GM19328 (cell line): Measurements from ENCODE around the gene NLK.
"Not testable (repeated sequence)": the region's sequence is repeated elsewhere in the genome, so short reads cannot be mapped to it uniquely, and the experiment has no call there.

Experiments used
- ATAC-seq: cut with Tn5 transposase; IDR thresholded peaks from one replicate; pipeline ENCODE4 v1.9.1; 2021; ENCODE audit warnings: mild to moderate bottlenecking, moderate library complexity; ENCODE audit not compliant: unreplicated experiment

Gene NLK

DNA sequence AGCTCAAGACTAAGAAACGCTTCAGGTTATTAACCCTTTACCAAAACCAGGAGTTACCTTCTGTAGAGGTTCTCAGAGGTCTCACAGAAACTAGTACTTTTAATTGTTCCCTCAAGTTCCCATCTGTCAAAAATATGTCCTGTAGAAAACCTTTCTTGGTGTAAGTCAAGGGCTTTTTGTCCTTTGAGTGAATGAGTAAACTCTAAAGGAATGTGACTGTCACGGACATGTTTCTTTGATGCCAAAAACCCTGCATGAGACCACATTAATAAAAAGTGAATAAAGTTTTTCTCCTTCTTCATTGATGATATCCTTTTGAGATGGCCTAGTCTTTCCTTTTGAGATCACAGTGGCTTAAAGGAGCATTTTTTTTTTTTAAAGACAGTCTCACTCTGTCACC is 102.9 kb downstream of the NLK start:
- ATAC-seq = no peak

DNA sequence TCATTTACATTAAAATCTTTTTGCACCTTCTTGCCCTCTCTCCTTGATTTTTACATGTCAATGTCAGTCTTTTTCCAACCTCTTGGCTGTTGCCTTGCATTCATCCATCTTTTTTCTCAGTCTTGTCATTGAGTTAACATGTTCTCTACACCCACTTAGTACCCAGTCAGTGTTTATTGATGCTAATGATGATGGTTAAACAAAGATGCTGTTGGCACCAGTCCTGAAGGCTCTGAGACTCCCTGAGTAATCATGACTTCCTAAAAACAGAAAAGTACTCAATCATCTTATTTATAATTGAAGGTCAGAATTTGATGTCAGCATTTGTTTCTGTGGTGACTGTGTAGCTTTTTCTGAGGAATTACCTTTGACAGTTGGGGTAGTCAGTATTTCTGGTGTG is 104.5 kb downstream of the NLK start:
- ATAC-seq = no peak

DNA sequence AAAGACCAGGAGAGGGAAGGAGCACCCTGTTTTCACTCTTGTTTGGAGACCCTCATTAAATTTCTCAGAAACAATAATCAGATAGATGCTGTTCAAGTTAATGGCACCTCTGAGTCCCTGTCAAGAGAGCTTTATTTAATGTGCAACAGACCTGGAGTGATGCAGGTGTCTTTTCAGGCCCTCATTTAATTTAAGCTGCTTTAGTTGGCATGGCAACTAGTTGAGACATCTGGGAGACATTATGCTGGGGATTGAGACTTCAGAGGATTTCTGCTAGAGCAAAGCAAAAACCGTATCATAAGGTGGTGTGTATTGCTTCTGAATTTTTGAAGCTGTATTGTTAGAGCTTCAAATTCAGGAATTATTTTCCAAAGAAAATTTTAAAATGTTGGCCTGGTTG is 108.5 kb downstream of the NLK start:
- no peak for ATAC-seq

DNA sequence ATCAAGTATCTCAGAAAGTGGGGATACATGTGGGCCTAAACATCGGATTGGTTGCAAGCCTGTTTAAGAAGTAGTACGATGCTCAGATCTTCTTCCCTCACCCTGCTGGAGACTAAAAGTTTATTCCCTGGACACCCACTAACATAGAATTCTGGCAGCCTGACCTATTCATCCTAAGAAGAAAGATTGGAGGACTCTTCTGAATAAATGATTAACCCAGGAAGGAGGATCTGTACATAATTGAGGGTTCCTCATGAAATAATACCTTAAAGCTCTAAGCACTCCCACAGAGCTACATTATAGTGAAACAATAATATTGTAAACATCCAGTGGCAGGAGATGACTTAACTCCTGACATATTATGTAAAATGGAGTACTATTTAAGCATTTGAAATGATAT is 111.7 kb downstream of the NLK start:
- ATAC-seq = no peak

DNA sequence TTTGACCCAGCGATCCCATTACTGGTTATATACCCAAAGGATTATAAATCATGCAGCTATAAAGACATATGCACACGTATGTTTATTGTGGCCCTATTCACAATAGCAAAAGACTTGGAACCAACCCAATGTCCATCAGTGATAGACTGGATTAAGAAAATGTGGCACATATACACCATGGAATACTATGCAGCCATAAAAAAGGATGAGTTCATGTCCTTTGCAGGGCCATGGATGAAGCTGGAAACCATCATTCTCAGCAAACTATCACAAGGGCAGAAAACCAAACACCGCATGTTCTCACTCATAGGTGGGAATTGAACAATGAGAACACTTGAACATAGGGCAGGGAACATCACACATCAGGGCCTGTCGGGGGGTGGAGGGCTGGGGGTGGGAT is 112.9 kb downstream of the NLK start:
- not testable (repeated sequence) for ATAC-seq

DNA sequence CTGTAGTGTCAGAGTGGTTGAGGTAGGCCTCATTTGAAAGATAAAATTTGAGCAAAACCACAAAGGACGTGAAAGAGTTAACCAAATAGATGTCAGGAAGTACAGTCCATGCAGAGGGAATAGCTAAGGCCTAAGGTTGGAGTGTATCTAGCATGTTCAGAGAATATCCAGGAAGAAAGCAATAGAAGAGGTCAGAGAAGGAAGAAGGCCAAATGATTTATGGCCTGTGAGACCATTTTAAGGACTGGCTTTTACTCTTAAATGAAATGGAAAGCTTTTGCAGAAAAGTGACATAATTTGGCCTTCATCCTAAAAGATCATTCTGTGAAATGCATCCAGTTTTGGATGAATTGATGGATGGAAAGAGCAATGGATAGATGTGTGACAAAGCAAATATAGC is 116.5 kb downstream of the NLK start:
- ATAC-seq = no peak

DNA sequence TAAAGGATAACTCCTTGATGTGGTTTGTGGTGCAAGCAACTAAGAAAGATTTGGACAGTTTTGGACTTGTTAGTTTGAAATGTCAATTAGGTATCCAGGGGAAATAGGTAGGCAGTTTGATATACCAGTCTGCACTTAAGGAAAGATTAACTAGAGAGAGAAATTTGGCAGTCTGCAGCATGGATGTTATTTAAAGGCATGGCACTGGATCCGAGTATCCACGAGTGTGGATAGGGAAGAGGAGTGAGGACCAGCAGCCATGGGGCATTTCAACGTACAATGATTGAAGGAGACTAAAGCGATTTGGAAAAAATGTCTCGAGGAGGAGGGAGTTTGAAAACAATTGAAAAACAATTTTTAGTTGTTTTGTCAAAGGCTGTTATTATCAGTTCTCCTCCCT is 117.4 kb downstream of the NLK start:
- ATAC-seq = no peak

DNA sequence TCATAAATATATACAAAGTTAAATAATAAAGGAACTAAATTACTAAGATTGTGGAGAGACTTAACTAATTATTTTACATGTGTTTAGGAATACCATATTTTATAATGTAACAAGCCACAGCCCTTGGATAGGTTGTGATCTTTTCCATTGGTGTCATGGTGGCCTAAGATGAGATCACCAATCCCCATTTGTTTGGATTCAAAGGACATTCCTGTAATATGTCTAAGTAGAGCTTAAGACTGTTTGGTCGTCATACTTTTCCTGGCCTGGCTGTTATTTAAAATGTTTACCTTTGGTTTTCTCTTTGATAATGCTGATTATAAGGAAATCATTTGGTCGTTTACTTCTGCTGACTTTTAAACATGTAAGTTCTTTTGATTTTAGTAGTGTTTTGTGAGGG is 118.1 kb downstream of the NLK start:
- ATAC-seq = no peak

DNA sequence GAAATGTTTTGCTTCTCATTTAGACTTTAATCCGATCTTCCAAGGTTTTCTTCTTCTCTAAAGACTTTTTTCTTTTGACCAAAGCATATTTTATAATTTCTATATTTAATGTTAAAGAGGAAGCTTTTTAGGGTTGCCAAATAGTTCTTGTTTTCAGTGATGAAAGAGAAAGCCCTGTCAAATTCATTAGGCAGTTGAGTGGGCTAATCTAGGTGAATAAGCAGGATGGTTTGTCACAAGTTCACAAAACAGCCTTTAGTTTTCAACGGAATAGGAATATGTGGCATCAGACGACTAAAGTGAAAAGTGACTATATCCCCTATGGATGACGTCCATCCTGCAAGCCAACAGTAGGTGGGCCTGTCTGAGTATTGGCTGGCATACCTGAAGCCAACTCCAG is 118.8 kb downstream of the NLK start:
- ATAC-seq = no peak

DNA sequence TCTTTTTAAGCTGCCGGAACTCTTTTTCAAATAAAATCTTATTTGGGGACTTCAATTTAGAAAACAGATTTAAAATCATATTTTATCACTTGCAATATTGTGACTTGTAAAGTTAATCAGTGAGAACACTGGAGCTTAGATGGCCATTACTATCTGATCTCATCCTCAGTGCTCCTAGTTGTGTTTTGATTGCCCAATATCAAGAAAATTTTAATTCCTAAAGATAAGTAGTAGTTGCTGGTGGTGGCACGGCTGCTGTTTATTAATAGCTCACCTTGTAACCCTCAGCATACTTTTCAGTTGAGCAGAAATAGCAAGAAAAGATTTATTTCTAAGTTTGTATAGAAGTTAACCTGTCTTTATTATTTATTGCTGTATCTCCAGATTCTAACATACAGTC is 124.0 kb downstream of the NLK start:
- no peak for ATAC-seq

DNA sequence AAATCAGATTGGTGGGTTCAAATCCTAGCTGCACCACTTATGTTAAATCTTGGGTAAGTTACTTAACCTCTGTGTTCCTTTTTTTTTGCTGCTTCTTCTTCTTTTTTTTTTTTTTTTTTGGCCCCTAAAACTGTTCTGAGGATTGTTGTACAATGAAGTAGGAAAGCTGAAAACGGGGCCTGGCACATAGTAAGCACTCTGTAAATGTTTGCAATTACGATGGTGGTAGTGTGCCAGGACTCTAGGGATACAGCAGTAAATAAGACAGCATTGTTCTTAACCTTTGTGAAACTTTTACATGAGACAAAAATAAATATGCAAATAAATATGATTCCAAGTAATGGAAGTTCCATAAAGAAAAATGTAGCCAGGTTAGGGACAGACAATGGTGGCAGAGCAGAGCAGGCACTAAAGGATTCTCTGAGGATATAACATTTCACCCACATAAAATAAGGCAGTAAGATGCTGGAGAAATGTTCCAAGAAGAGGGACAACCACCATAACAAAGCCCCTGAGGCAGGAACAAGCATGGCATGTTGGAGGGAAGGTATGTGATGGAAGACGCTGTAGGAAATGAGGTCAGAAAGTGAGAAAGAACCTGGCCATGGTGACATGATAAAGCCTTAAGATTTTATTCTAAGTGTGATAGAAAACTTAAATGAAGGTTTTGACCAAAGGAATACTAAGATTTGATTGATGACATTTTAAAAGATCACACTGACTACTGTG is 127.3 kb downstream of the NLK start:
- no peak for ATAC-seq

DNA sequence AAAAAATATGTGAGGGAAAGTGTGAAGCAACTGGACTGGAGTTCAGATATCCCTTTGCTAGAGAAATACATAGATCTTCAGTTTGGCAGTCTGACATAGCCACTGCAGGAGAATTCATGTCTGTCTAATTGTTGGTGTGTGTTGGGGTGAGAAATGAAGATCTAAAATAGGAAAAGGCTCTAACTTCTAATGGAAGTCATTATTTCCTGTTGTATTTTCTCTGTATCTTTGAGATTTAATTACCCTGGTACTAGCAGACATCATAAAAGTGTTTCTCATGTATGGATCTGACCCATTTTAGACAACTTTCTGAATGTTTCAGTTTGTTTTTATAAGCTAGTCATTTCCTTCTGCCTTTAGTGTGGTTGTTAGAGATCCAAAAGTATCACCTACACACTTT is 128.3 kb downstream of the NLK start:
- no peak for ATAC-seq

DNA sequence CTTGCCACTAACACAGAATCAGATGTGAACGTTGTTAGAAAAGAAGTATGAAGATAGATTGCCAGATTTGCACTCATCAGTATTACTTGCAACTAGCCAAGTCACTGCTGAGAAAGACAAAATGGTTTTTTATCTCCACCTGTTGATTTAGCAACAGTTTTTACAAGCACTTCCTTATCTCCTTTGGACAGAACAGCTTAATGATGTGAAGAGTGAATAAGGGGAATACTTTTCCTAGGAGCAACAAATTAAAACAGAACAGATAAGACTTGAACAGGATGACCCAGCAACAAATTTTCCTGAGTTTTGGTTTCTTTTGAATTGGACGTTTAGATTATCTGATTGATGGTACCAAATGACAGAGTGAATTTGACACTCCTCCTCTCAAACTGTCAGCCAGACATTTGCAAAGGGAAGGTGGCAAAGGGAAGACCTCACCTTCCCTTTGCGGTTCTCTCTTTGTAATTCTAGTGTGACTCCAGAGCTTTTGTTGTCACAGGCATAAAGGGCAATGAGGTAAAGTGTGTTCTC is 130.6 kb downstream of the NLK start:
- no peak for ATAC-seq

DNA sequence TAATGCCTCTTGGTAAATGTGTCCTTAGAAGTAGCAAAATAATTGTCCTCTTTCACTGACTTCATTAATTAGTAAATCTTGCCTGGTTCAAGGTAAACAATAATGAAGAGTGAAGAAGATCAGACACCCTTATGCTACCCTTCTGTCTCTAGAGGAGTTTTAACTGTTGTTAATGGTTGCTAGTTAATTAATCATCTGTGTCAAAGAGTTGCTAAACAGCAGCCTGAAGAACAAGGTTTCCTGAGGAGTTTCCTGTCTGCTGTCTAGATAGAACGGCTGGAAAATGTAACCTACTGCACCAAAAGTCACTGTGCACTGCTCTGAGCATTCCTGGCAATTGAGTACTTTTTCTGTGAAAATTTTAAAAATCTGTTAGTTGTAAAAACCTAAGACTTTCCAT is 131.3 kb downstream of the NLK start:
- no peak for ATAC-seq

DNA sequence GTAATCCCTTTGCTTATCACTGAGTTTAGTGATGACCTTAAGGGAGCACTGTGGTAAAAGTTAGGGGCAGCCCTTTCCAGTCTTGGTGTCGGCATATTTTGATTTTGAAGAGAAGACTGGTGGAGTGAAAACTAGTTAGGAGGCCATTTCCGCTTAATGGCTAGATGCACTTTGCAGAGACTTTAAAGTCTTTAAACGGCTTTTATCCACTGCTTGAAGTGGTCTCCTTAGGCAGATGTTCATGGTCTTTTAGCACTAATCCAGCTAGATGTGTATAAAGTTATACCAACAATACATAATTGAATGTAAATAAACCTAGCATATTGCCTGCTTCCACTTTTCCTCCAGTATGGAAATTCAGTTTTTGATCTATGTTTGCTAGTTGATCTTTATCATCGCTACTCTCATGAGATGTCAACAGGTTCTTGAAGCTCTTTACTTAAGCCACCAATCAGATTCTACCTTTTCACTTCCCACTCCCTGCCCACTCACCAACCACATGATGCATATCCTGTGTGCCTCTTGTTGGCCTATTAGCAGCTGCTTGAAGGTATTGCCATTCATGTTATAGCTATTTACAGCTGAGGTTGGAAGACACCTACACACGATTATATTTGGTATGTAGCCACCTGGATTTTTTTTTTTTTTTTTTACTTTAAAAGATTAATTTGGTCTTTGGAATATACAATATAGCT is 132.0 kb downstream of the NLK start:
- ATAC-seq = no peak

DNA sequence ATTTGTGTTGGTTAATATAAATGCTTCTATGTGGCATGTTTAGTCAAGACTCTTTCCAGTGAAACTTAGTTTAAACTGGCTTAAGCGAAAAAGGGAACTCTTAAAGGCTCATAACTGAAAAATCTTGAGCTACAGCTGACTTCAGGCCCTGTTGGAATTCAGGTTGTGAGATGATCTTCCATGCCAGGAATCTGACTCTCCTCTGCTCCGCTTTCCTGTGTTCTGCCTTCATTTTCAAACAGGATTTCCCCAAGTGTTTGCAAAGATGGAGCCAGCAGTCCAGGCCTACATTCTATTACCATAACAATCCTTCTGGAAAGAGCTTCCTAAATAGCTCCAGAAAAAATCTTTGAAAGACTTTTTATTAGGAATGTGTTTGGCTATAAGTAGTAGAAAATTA is 134.9 kb downstream of the NLK start:
- ATAC-seq = no peak

DNA sequence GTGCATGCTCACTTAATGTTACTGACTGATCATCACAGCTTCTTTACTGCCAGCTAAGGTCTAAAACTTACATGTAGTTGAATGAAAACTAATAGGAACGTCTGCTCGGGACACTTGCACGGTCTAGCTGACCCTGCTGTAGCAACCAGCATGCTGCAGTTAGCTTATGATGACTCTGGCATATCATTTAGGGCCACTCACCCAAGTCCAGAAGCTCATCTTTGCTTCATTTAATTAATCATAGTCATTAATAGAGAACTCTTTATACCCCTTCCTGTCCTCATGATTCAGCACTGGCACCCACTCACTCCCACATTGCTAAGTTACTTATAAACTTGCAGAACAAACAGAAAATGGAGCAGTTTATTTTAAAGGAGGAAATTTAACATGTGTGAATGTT is 136.3 kb downstream of the NLK start:
- no peak for ATAC-seq

DNA sequence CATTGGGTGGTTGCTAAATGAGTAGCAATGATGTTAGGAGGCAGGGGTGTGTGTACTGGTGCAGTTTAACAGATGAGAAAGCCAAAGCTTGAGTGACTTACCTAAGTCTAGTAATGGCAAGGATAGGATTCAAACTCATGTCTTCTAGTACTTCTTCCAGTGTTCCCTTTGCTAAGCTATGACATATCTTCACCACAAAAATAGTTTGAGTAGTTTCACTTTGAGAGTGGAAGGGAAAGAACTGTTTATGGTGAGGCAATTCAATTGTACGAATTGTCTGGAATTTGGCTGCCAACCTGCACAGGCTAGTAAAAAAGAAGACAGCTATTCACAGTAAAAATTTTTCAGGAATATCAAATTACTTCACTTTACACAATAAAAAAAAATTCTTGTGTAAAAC is 138.0 kb downstream of the NLK start:
- no peak for ATAC-seq

DNA sequence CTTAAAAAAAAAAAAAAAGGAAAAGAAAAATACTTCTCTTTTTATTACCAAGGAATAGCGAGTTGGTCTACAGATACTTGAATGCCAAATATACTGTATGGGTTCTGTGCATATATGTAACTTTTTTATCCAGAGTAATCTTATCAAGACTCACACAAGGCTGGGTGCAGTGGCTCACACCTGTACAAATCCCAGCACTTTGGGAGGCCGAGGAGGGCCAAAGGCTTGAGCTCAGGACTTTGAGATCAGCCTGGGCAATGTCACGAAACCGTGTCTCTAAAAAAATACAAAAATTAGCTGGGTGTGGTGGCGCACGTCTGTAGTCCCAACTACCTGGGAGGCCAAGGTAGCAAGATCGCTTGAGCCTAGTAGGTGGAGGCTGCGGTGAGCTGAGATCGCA is 139.1 kb downstream of the NLK start:
- no peak for ATAC-seq

DNA sequence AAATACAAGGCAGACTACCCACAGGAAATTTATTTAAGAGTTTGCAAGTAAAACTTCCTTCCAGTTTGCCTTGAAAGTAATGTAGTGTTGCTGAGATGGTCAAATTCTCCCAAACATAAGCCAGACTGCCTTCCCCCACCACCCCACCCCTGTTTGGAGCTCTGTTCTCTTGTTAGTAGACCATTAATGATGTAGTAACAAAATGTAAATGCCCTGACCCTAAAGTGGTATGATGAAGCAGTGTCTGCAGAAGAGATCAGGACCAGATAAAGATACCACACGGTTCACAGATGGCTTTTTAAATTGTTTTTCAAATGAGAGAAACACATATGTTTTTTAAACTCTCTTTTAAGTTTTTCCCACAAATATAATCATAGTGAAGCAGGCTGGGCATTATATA is 140.1 kb downstream of the NLK start:
- ATAC-seq = no peak

DNA sequence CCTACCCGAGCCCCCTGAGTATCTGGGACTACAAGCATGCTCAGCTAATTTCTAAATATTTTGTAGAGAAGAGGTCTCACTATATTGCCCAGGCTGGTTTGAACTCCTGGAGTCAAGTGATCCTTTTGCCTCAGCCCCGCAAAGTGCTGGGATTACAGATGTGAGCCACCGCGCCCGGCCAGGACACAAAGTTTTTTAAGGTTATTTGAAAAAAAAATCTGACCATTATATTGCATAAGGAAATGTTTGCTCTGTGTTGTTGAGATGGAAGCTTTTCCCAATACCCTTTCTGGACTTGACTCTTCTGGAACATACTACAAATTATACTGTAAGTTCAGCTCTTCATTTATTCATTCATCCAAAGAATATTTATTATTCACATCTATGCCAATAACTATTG is 143.2 kb downstream of the NLK start:
- no peak for ATAC-seq

DNA sequence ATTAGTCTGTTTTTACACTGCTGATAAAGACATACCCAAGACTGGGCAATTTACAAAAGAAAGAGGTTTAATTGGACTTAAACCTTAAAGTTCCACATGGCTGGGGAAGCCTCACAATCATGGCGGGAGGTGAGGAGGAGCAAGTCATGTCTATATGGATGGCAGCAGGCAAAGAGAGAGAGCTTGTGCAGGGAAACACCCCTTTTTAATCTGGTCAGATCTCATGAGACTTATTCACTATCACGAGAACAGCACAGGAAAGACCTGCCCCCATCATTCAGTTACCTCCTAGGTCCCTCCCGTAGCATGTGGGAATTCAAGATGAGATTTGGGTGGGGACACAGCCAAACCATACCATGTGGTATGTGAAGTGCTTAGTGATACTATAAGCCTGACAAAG is 144.0 kb downstream of the NLK start:
- not testable (repeated sequence) for ATAC-seq

DNA sequence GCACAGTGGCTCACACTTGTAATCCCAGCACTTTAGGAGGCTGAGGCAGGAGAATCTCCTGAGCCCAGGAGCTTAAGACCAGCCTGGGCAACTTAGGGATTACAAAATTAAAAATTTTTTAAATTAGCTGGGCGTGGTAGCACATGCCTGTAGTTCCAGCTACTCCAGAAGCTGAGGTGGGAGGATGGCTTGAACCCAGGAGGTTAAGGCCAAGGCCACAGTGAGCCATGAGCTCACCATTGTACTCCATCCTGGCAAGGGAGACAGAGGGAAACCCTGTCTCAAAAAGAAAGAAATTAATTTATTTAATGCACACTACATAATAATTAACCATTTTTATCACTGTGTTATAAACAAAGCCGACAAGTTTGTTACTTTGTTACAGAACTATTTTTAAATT is 145.5 kb downstream of the NLK start:
- ATAC-seq = no peak
